Peyer's patch (tissue), 4 donors: ENCODE results near the gene PTCH1. TPM values are rescaled to one million over a fixed set of nuclear protein-coding genes. Genes with fewer than 3 reads are reported as not detected.

Experiments used
- DNase-seq, 3 donors: peaks; one replicate each; pipeline ENCODE4 v3.0.0-alpha.2; 2017 to 2019
- H3K27ac ChIP-seq, 4 donors: fragments of 200-600 bp; sonication (generic); one replicate each; pipeline ENCODE4 v1.5.1; 2016 to 2019
- H3K27me3 ChIP-seq, 2 donors: fragments of 200-600 bp; sonication (generic); one replicate each; pipeline ENCODE4 v1.5.1; 2019
- H3K36me3 ChIP-seq, 3 donors: fragments of 200-600 bp; sonication (generic); one replicate each; pipeline ENCODE4 v1.5.1; 2016 to 2019
- H3K4me1 ChIP-seq, 4 donors: fragments of 200-600 bp; sonication (generic); one replicate each; pipeline ENCODE4 v1.5.1; 2016 to 2019
- H3K4me3 ChIP-seq, 4 donors: fragments of 200-600 bp; sonication (generic); 1 replicate in 3 of 4; 2 replicates in 1 of 4; pipeline ENCODE4 v1.5.1; 2016 to 2019; ENCODE audit warnings: mild to moderate bottlenecking in 1 of 4
- H3K9me3 ChIP-seq, 4 donors: fragments of 200-600 bp; sonication (generic); one replicate each; pipeline ENCODE4 v1.5.1; 2016 to 2019; ENCODE audit warnings: mild to moderate bottlenecking in 1 of 4
- POLR2A ChIP-seq, 2 donors: fragments of 450-650 bp; IDR thresholded peaks; one replicate each; pipeline ENCODE4 v1.5.1; 2017; ENCODE audit warnings: antibody characterized with exemption in 2 of 2, mild to moderate bottlenecking in 2 of 2, moderate library complexity in 2 of 2
- total RNA-seq, 4 donors: library from RNA; depleted of rRNA; stranded (reverse); fragments of >200 nt; gene quantifications; one replicate each; pipeline ENCODE4 v1.1.0, GENCODE V29; 2016
- TF ChIP-seq, protein P1 (sequence below), 6 experiments: fragments of 450-650 bp in 4 of 6; fragments of 200-600 bp in 2 of 6; sonication (generic) in 1 of 6; IDR thresholded peaks; one replicate each; pipeline ENCODE4 v1.5.1; 2017 to 2019; ENCODE audit warnings: antibody characterized with exemption in 6 of 6, mild to moderate bottlenecking in 3 of 6, moderate library complexity in 1 of 6

PTCH1 gene
- total RNA-seq, 4 donors from 2014 or later: 16.5 to 71.0 (median 24.0) TPM

DNA sequence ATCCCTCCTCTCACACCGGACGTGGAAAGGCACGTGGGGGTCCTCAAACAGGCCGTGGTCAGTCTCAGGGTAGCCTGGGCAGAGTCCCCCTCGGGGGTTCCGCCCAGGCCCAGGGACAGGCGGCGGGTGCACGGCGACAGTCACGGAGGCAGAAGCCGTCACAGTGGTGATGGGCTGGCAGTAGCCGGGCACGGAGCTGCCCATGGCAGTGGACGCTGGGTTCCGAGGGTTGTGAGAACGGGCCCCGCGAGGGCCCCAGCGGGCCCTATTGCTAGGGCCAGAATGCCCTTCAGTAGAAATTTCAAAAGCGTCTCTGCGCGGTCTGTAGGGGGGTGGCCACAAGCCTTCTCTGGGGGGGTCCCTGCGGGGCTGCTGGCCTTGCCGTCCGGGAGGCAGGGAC is 69.8 kb downstream of the PTCH1 start:
- peaks cover 0 to 74% (median 0%) of the 10 kb centered on the region in 3 donors for H3K36me3 ChIP-seq
- no peak overlapping the region for H3K4me3 ChIP-seq
- no peak overlapping the region for H3K27ac ChIP-seq
- TF ChIP-seq, protein P1, sequence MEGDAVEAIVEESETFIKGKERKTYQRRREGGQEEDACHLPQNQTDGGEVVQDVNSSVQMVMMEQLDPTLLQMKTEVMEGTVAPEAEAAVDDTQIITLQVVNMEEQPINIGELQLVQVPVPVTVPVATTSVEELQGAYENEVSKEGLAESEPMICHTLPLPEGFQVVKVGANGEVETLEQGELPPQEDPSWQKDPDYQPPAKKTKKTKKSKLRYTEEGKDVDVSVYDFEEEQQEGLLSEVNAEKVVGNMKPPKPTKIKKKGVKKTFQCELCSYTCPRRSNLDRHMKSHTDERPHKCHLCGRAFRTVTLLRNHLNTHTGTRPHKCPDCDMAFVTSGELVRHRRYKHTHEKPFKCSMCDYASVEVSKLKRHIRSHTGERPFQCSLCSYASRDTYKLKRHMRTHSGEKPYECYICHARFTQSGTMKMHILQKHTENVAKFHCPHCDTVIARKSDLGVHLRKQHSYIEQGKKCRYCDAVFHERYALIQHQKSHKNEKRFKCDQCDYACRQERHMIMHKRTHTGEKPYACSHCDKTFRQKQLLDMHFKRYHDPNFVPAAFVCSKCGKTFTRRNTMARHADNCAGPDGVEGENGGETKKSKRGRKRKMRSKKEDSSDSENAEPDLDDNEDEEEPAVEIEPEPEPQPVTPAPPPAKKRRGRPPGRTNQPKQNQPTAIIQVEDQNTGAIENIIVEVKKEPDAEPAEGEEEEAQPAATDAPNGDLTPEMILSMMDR (IDR thresholded peaks at IDR 0.05): no peak
- no peak for TF ChIP-seq POLR2A (IDR thresholded peaks at IDR 0.05)
- no peak for DNase-seq
- no peaks in the 10 kb centered on the region for H3K27me3 ChIP-seq
- H3K9me3 ChIP-seq: no peaks in the 10 kb centered on the region
- no peaks in the 10 kb centered on the region for H3K4me1 ChIP-seq

DNA sequence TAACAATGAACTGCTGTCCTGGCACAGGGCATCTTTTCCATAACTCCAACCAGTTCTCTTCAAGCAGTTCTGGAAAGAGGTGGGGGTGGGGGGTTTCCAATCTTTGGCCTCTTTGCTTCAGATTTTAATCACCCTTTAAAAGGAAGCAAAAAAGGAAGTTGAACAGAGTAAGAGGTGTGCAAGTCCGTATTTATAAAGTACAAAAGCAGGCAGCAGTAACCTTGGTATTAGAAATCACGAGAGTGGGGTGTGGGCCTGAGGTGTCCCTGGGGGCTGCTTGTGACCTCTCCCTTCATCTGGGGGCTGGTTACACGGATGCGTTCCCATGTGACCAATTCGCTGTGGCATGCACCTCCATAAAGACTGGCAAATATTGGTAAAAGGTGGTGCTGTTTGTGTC is 70.5 kb downstream of the PTCH1 start:
- no peak for DNase-seq
- no peaks in the 10 kb centered on the region for H3K27me3 ChIP-seq
- H3K36me3 ChIP-seq: peaks cover 0 to 66% (median 0%) of the 10 kb centered on the region in 3 donors
- no peak overlapping the region for H3K27ac ChIP-seq
- no peak overlapping the region for H3K4me3 ChIP-seq
- H3K4me1 ChIP-seq: no peaks in the 10 kb centered on the region
- H3K9me3 ChIP-seq: no peaks in the 10 kb centered on the region
- TF ChIP-seq, protein P1 (IDR thresholded peaks at IDR 0.05): no peak
- TF ChIP-seq POLR2A (IDR thresholded peaks at IDR 0.05): no peak

DNA sequence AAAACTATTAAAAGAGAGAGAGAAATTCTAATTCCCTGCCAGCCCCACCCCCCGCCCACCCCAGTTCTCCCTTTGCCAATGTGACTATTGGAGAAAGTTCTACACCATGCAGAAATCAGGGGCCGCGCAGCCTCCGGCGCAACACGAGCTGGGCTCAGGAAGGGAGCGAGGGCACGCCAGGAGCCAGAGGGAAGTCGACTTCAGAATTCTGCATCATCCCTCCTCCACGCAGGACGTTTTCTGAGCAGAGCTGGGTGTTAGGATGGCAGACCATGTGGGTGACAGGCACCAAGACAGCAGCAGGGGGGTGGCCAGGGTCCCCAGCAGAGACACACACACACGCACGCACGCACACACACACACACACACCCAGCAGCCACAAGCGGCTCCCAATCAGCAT is 72.6 kb downstream of the PTCH1 start:
- Histone ChIP-seq H3K27ac (no peak overlapping the region), H3K36me3 (peaks cover 0 to 49% (median 0%) of the 10 kb centered on the region in 3 donors), H3K4me3 (no peak overlapping the region), H3K9me3 (no peaks in the 10 kb centered on the region), H3K4me1 (no peaks in the 10 kb centered on the region), H3K27me3 (no peaks in the 10 kb centered on the region)
- TF ChIP-seq, protein P1 (IDR thresholded peaks at IDR 0.05): no peak
- no peak for TF ChIP-seq POLR2A (IDR thresholded peaks at IDR 0.05)
- DNase-seq: peak in 1 of 3 donors; percentile 25

DNA sequence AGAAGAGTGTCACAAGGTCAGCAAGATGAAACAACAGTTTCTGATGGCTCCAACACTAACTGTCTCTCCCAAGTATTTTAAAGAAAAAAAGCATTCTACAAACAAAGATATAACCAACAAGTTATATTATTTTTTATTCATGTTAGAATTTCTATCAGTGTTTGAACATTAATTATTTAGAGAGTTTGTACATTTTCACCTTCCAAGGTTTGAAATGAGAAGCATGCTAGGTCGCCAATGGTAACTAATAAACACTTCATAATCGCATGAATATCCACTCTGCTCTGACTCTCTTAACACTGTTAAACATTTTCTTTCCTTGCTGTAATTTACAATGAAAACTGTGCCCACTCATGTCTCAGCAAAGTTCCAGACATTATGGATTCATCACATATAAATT is 73.5 kb downstream of the PTCH1 start:
- Histone ChIP-seq H3K36me3 (peaks cover 0 to 40% (median 0%) of the 10 kb centered on the region in 3 donors), H3K27ac (no peak overlapping the region), H3K27me3 (no peaks in the 10 kb centered on the region), H3K9me3 (no peaks in the 10 kb centered on the region), H3K4me3 (no peak overlapping the region), H3K4me1 (no peaks in the 10 kb centered on the region)
- DNase-seq: no peak
- TF ChIP-seq, protein P1 (IDR thresholded peaks at IDR 0.05): no peak
- TF ChIP-seq POLR2A (IDR thresholded peaks at IDR 0.05): no peak

DNA sequence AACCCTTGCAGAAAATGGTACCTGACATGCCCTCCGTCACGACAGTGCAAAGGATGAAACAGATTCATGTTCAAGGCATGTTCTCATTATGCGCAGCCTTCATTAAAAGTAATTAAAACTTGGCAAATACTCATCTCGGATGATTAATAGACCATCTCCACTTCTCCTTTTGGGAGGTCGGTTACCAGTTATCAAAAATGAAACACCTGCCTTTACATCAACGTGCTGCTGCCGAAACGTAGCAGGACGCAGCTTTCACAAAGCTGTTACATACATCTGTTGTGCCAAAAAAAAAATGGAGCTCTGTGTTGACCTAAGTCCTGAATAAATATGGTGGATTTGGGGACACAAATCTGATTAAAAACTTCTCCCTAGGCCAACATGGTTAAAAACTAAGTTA is 75.7 kb downstream of the PTCH1 start:
- Histone ChIP-seq H3K27me3 (no peaks in the 10 kb centered on the region), H3K36me3 (peaks cover 0 to 19% (median 0%) of the 10 kb centered on the region in 3 donors), H3K4me1 (no peaks in the 10 kb centered on the region), H3K4me3 (no peak overlapping the region), H3K27ac (no peak overlapping the region), H3K9me3 (no peaks in the 10 kb centered on the region)
- TF ChIP-seq, protein P1 (IDR thresholded peaks at IDR 0.05): no peak
- no peak for TF ChIP-seq POLR2A (IDR thresholded peaks at IDR 0.05)
- no peak for DNase-seq

DNA sequence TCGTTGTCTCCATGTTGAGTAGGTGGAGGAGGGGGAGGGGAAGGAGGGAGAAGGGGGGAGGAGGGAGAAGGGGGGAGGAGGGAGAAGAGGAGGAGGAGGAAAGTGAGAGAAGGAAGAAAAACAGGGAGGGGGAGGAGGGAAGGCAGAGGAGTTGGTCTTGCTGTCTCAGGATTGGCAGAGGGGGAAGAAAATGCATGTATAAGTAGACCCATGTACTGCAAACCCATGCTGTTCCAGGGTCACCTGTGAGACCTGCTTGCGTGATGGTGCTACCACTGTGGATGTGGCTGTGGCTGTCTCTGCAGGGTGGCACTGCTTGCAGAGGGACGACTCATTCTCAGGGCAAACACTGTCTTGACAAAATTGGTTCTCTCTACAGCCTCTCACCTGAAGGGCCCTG is 76.3 kb downstream of the PTCH1 start:
- Histone ChIP-seq H3K27me3 (no peaks in the 10 kb centered on the region), H3K9me3 (no peaks in the 10 kb centered on the region), H3K27ac (no peak overlapping the region), H3K4me3 (no peak overlapping the region), H3K4me1 (no peaks in the 10 kb centered on the region), H3K36me3 (peaks cover 0 to 14% (median 0%) of the 10 kb centered on the region in 3 donors)
- no peak for DNase-seq
- TF ChIP-seq, protein P1 (IDR thresholded peaks at IDR 0.05): no peak
- no peak for TF ChIP-seq POLR2A (IDR thresholded peaks at IDR 0.05)
